SK-N-DZ (cell line): ENCODE data around the gene CADM1.
A peak's percentile ranks its signal among the peaks of the same experiment; 100 is the strongest.

Source experiments
- DNase-seq: peaks from one replicate; pipeline ENCODE4 v3.0.0-alpha.2; 2015; ENCODE audit warnings: low spot score

CADM1 gene

GRCh38 chr11:115357066-115357465, 147.1 kb downstream of the CADM1 start:
- DNase-seq = no peak

DNA sequence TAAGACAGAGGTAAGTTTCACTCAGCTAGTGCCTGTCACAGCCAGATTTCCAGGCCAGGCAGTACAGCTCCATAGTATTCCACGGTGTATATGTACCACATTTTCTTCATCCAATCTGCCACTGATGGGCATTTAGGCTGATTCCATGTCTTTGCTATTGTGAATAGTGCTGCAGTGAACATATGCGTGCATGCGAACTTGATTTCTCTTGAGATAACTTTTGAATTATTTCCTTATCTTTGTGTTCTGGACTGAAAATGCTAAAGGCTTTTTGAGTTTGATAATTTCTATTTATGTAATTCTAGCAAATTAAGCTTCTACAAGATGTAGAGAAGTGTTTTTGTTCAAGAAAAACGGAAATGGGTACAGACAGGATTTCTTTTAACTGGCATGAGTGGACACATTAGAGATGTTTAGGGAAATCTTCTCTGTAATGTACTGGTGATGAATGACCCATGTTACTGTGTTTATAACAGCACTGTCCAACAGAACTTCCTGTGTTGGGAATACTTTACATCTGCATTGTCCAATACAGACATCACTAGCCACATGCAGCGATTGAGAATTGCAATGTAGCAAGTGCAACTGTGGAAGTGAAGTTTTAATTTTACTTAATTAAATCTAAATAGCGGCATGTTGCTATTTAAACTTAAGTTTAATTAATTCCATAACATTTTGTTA, 151.3 kb downstream of the CADM1 start:
- peak; percentile 1 for DNase-seq

DNA sequence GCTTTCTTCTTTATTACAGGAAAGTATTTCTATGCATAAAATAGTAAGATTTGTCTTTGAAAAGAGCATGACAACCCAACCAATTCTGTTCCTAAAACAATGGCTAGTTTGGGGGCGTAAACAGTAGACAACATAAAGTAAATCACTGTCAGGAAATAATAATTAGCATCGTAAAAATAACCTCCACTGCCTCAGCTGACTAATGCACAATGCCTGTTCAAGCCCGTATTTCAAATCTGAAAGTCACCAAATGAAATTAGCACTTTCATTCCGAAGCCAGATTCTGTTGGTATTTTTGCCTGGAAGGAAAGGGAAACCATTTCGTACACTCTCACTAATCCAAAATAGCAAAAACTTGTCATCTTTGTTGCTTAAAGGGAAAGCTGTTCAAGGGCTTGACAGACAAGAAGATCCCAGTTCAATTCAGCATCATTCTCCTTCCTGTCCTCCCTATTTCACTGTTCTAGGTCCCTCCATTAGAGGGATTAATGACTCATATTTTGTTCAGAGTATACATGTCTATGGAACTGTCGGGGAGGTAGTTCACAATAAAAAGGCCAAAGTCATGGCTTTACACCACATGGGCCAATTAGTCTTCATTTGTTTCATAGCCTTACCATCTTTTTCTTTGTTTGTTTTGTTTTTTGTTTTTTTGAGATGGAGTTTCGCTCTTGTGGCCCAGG, 154.7 kb downstream of the CADM1 start:
- no peak for DNase-seq

GRCh38 chr11:115348416-115348815, 155.8 kb downstream of the CADM1 start:
- DNase-seq = no peak

DNA sequence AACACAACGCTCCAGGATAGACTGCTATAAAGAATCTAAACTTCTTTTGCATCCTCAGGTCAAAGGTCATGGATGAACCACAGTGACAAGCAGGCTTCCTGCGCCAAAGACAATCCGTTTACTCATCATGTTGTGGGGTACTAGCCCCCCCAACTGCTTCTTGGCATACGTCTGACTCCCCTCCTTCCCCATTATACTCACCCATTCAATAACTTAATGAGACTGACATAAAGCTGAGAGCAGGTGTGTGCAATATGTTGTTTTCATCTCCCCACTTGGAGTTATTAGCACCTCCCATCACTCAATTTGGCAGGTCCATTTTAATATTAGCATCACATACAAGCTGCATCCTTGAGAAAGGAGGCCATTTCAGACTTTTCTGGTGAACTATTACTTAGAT, 157.1 kb downstream of the CADM1 start:
- no peak for DNase-seq

DNA sequence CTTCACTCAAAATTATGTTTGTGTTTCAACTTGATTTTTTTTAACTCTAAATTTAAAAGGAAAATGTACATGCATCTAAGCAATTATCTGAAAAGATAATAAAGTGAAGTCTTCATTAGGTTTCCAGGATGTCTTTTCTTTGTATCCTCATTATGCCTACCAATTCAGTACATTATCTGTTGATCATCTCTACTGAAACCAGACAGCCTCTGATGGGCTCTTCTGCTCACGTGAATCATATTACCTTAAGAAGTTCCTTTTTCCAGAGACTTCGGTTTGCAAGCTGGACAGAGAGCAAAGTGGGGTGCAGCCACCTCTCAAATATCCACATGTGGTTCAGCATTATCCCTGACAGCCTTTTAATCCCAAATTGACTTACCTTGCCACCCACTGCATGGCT, 158.4 kb downstream of the CADM1 start:
- DNase-seq = peak; percentile 15

DNA sequence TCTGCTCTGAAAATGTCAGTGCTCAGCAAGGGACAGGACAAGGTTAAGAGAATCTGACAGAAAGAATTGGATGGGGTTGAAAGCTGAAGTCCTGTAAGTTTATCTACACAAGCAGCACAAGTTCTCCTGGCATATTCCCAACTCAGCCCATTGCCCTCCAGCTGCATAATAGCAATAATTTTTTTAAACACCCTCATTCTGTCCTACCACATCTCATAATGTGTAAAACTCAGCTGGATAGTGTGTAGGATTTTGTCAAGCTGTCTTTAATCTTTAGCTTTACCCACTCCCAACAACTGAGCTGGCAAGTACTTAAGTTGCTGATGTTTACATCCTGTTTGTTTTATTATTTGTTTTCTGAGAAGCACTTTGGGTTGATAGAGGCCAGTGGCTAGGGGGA, 158.9 kb downstream of the CADM1 start:
- DNase-seq = no peak

- no peak for DNase-seq
Measured at GRCh38 chr11:115344846-115345245, 159.4 kb downstream of the CADM1 start.

GRCh38 chr11:115342142-115342541, 162.1 kb downstream of the CADM1 start:
- DNase-seq = no peak

DNA sequence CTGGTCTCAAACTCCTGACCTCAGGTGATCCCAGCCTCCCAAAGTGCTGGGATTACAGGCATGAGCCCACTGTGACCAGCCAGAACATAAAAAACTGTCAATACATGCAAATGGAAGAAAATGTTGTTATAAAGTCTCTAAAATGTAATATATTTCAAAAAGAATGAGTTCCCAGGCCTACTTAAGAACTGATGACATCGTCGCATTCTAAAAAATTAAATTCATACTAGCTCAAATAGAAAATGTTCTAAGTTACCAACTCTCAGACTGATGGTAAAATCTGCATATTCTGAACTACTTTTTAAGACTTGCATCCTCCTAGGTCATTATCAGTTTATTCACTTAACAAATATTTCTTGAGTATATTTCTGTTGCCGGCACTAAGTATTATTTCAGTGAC, 163.3 kb downstream of the CADM1 start:
- DNase-seq = no peak

GRCh38 chr11:115338476-115338875, 165.7 kb downstream of the CADM1 start:
- DNase-seq = no peak

DNA sequence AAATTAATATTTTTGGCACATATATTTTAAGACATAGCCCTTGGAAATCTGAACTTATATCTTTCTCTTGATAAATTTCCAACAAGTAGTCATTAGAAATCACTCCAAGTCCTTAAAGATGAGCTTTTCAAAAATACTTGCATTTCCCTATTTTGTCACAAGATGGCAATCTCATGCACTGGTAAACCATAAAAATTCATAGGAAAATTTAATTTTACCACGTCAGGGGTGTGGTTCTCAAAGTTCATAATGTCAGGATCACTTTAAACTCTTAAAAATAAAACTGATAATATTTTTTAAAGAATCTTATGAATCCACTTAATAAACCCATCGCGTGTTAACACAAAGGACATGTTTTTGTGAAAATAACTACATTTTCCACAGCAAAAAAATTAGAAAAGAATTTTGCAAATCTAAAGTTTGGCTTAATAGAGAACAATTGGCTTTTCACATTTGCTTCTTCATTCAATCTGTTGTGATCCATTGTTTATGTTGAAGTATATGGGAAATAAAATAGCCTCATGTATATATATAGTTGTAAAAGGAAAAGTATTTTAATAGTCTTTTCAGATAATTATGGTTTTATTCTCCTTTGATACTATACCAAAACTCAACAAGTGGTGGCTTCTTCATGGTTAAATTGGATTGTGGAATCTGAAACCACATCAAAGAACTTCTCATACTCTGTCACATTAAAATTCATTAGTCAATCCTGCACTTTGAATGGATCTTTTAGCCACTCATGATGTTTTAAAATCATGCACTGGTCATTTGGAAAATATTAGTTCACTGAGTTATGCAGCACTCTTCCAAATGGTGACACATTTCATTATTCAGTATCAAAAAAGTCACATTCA, 169.1 kb downstream of the CADM1 start:
- DNase-seq = peak; percentile 9

GRCh38 chr11:115333949-115334348, 170.3 kb downstream of the CADM1 start:
- DNase-seq = no peak

DNA sequence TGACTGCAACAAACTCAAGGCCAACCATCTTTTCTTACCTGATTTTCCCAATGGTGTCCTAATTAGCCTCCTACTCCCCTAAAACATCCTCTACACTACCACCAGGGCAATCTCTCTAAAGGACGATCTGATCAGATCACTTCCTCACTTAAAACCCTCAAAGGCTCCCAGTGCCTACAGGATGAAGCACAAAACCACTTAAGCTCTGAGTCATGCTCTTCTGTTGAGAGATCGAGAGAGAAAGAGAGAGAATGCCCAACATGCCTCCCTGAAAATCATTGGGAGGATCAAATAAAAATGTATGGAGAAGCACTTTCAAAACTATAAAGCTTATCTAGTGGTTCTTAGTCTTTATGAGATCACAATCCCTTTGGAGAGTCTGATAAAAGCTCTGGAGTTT, 171.1 kb downstream of the CADM1 start:
- no peak for DNase-seq

GRCh38 chr11:115330684-115331482, 173.3 kb downstream of the CADM1 start:
- DNase-seq = no peak

DNA sequence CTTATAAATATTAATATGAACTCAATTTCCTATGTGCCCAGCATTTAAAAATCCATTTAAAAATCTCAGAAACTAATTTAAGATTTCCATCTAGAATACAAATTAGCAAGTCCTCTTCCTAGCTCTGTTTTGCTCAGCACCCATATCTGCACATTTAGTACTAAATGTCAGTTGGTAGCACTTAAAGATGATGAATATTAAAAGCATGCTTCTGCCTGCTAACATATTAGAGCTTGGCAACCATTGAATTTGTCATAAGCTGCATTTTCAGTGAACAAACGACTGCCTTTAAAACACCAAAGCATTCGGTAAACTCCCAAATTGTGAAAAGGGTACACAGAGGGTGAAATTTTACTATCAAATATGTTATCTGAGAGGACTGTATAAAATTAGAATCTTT, 177.7 kb downstream of the CADM1 start:
- no peak for DNase-seq

GRCh38 chr11:115325523-115325922, 178.7 kb downstream of the CADM1 start:
- DNase-seq = no peak

GRCh38 chr11:115324581-115325432, 179.4 kb downstream of the CADM1 start:
- DNase-seq = peak; percentile 53

- no peak for DNase-seq
Measured at GRCh38 chr11:115322553-115323203, 181.5 kb downstream of the CADM1 start.

DNA sequence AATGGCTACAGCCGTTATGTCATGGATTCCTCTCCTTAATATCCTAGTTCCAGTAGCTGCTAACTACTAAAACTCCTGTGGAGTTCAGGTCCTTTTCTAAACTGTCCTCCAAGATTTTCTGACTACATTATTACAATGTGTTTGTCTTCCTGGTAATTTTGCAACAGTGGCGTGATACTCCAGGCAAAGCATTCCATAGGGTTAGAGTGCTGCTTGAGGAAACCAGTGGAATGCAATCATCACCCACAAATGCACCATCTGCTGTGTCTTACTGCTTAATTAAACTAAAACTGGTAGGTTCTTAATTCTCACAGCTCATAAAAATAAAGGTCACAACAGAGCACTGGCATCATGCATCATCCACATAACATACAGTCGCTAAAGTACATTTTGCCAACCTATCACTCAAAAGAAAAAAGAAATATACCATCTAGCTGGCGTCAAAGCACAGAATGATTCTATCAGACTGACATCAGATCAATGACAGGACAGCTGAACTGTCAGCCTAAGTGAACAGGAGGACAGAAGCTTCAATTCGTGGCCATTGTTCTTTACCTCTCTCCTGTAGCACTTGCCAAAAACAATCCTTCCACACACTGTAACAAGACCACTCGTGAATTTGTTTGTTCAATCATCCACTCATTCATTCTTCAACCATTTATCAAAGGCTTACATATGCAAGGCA, 182.5 kb downstream of the CADM1 start:
- no peak for DNase-seq
